OCI-LY3 (cell line): ENCODE measurements around the gene IRAK3.

Experiments
- H2AFZ ChIP-seq: fragments of 200-600, 300-600 bp; shearing (Covaris generic); 2 replicates; pipeline ENCODE4 v1.6.0; 2014; ENCODE audit warnings: antibody characterized with exemption, low read depth, low read length
- H3K27ac ChIP-seq: fragments of 200-600, 300-600 bp; sonication (generic); 2 replicates; pipeline ENCODE4 v1.5.1; 2014; ENCODE audit warnings: mild to moderate bottlenecking, low read length, moderate library complexity, mixed read lengths
- H3K27me3 ChIP-seq: fragments of 200-600, 300-600 bp; sonication (generic); 2 replicates; pipeline ENCODE4 v1.6.1; 2014; ENCODE audit warnings: low read depth, low read length, mixed read lengths
- H3K36me3 ChIP-seq: fragments of 200-600, 300-600 bp; sonication (generic); replicated peaks from 2 replicates; pipeline ENCODE3; 2014; ENCODE audit warnings: low read depth, low read length, mixed read lengths
- H3K4me1 ChIP-seq: fragments of 300-600, 200-600 bp; sonication (generic); 2 replicates; pipeline ENCODE4 v1.6.1; 2014; ENCODE audit warnings: low read length, mixed read lengths
- H3K4me2 ChIP-seq: fragments of 200-600, 300-600 bp; sonication (generic); 2 replicates; pipeline ENCODE4 v1.6.1; 2014; ENCODE audit warnings: low read length, mixed read lengths
- H3K4me3 ChIP-seq: fragments of 300-600, 200-600 bp; sonication (generic); 2 replicates; pipeline ENCODE4 v1.5.1; 2014; ENCODE audit warnings: antibody characterized with exemption, mild to moderate bottlenecking, low read length, moderate library complexity
- H3K79me2 ChIP-seq: fragments of 300-600, 200-600 bp; shearing (Covaris generic); 2 replicates; pipeline ENCODE4 v1.6.1; 2014; ENCODE audit warnings: mild to moderate bottlenecking, low read length, mixed read lengths
- H3K9ac ChIP-seq: fragments of 300-600, 200-600 bp; shearing (Covaris generic); 2 replicates; pipeline ENCODE4 v1.6.0; 2014; ENCODE audit warnings: mild to moderate bottlenecking, low read length, moderate library complexity
- H3K9me3 ChIP-seq: fragments of 200-600, 300-600 bp; shearing (Covaris generic); 2 replicates; pipeline ENCODE4 v1.6.1; 2014; ENCODE audit warnings: low read length, mixed read lengths; ENCODE audit not compliant: insufficient read depth
- H4K20me1 ChIP-seq: fragments of 200-600, 300-600 bp; sonication (generic); 2 replicates; pipeline ENCODE4 v1.6.1; 2016; ENCODE audit warnings: low read length, mixed read lengths; ENCODE audit not compliant: insufficient read depth
- CTCF ChIP-seq: fragments of 200-600, 300-600 bp; sonication (generic); IDR thresholded peaks from 2 replicates; pipeline ENCODE4 v1.5.1; 2014; ENCODE audit warnings: antibody characterized with exemption, low read length, low read depth
- EZH2phosphoT487 ChIP-seq: fragments of 200-600 bp; shearing (Covaris generic); IDR thresholded peaks from 2 replicates; pipeline ENCODE4 v1.6.1; 2018; ENCODE audit warnings: antibody characterized with exemption, mixed run types, low read depth

IRAK3 gene

GRCh38 chr12:66268562-66268961 lies 79.5 kb downstream of the IRAK3 start:
- Histone ChIP-seq H3K27ac (peak overlapping the region; percentile 45), H3K4me2 (peak overlapping the region; percentile 64), H3K9me3 (no peaks in the 10 kb centered on the region), H3K9ac (peak overlapping the region; percentile 13; the same call in 1 of the 2 replicates), H3K79me2 (no peaks in the 10 kb centered on the region), H3K36me3 (no peaks in the 10 kb centered on the region), H4K20me1 (no peaks in the 10 kb centered on the region), H3K4me1 (peaks cover 26% of the 10 kb centered on the region), H2AFZ (peak overlapping the region; percentile 48; the same call in 1 of the 2 replicates), H3K27me3 (no peaks in the 10 kb centered on the region), H3K4me3 (peak overlapping the region; percentile 15)
- no peak for TF ChIP-seq EZH2phosphoT487

GRCh38 chr12:66269142-66269541 lies 80.1 kb downstream of the IRAK3 start:
- Histone ChIP-seq H3K27ac (peak overlapping the region; percentile 45), H3K4me3 (peak overlapping the region; percentile 15), H3K4me1 (peaks cover 26% of the 10 kb centered on the region), H3K9me3 (no peaks in the 10 kb centered on the region), H2AFZ (peak overlapping the region; percentile 43; the same call in 1 of the 2 replicates), H3K79me2 (no peaks in the 10 kb centered on the region), H3K27me3 (no peaks in the 10 kb centered on the region), H3K36me3 (no peaks in the 10 kb centered on the region), H3K9ac (peak overlapping the region; percentile 13; the same call in 1 of the 2 replicates), H3K4me2 (peak overlapping the region; percentile 64), H4K20me1 (no peaks in the 10 kb centered on the region)
- TF ChIP-seq CTCF (no peak), EZH2phosphoT487 (no peak)

- Histone ChIP-seq H3K4me2 (peak overlapping the region; percentile 64), H3K27ac (peak overlapping the region; percentile 45)
- peak; percentile 64 for TF ChIP-seq CTCF
- TF ChIP-seq EZH2phosphoT487: no peak
Observed at GRCh38 chr12:66269757-66270383, 80.9 kb downstream of the IRAK3 start.

GRCh38 chr12:66270613-66271012 lies 81.6 kb downstream of the IRAK3 start:
- H2AFZ ChIP-seq: no peak overlapping the region
- H3K4me1 ChIP-seq: peaks cover 35% of the 10 kb centered on the region
- H3K4me3 ChIP-seq: no peak overlapping the region
- H3K9ac ChIP-seq: no peak overlapping the region
- no peak overlapping the region for H3K27ac ChIP-seq
- H4K20me1 ChIP-seq: no peaks in the 10 kb centered on the region
- H3K79me2 ChIP-seq: no peaks in the 10 kb centered on the region
- H3K4me2 ChIP-seq: no peak overlapping the region
- H3K27me3 ChIP-seq: no peaks in the 10 kb centered on the region
- TF ChIP-seq EZH2phosphoT487 (no peak), CTCF (no peak)
- no peaks in the 10 kb centered on the region for H3K9me3 ChIP-seq
- no peaks in the 10 kb centered on the region for H3K36me3 ChIP-seq

More at GRCh38 chr12:66269757-66270383, 80.9 kb downstream of the IRAK3 start:
- H3K9ac ChIP-seq: no peak overlapping the region
- no peaks in the 10 kb centered on the region for H3K79me2 ChIP-seq
- no peak overlapping the region for H3K4me3 ChIP-seq
- no peaks in the 10 kb centered on the region for H4K20me1 ChIP-seq
- H3K27me3 ChIP-seq: no peaks in the 10 kb centered on the region
- no peaks in the 10 kb centered on the region for H3K9me3 ChIP-seq
- peaks cover 28% of the 10 kb centered on the region for H3K4me1 ChIP-seq
- H2AFZ ChIP-seq: peak overlapping the region; percentile 43
- H3K36me3 ChIP-seq: no peaks in the 10 kb centered on the region
